ENCODE measurements around the gene DPEP3.
"Not testable (repeated sequence)": the region's sequence is repeated elsewhere in the genome, so short reads cannot be mapped to it uniquely, and the experiment has no call there.

DPEP3 gene

GRCh38 chr16:67943619-67944504 is 36.4 kb downstream of the DPEP3 start, which contains the start of gene LCAT:
Gene LCAT (minus strand): TSS chr16:67944120. CDS start chr16:67944101, 19 bp downstream.
- DNase-seq = no peak

DNA sequence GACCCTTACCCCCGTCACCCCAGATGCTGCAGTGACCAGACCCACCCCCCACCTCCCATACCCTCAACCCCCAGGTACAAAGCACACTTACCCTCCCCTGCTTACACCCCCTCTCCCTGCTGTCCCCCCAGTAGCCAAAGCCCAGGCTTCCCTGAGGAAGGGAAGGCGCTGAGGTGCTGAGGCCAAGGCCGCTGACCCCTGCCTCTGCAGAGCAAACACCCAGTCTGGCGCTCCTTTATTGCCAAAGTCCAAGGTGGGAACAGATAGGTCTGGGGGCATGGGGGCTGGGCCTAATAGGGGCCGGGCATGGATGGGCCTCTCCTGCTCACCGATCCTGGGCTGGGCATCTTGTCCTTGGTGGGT is 37.1 kb downstream of the DPEP3 start:
- DNase-seq = no peak

- no peak for DNase-seq
These were observed 37.6 kb downstream of the DPEP3 start for GRCh38 chr16:67942510-67943255.

GRCh38 chr16:67942200-67942509 is 38.1 kb downstream of the DPEP3 start:
- peak; percentile 57 for DNase-seq

- DNase-seq = no peak
These were observed 38.7 kb downstream of the DPEP3 start for GRCh38 chr16:67941469-67942199.

DNA sequence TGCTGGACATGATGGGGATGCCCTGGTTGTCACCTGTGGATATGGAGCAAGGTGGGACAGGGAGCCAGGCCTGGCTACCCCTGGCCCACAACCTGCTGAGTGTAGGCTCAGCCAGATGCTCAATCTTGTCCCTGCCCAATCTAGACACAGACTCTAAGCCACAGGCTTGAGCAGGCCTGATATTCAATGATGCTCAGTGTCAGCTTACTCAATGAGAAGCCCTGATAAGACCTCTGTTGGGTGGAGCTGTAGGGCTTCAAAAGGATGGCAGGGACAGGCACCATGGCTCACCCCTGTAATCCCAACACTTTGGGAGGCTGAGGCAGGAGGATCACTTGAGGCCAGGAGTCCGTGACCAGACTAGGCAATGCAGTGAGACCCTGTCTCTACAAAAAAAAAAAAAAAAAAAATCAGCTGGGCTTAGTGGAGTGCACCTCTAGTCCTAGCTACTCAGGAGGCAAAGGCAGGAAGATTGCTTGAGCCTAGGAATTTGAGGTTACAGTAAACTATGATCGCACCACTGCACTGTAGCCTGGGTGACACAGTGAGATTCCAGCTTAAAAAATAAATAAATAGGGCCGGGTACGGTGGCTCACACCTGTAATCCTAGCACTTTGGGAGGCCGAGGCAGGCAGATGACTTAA is 39.7 kb downstream of the DPEP3 start:
- DNase-seq = no peak

DNA sequence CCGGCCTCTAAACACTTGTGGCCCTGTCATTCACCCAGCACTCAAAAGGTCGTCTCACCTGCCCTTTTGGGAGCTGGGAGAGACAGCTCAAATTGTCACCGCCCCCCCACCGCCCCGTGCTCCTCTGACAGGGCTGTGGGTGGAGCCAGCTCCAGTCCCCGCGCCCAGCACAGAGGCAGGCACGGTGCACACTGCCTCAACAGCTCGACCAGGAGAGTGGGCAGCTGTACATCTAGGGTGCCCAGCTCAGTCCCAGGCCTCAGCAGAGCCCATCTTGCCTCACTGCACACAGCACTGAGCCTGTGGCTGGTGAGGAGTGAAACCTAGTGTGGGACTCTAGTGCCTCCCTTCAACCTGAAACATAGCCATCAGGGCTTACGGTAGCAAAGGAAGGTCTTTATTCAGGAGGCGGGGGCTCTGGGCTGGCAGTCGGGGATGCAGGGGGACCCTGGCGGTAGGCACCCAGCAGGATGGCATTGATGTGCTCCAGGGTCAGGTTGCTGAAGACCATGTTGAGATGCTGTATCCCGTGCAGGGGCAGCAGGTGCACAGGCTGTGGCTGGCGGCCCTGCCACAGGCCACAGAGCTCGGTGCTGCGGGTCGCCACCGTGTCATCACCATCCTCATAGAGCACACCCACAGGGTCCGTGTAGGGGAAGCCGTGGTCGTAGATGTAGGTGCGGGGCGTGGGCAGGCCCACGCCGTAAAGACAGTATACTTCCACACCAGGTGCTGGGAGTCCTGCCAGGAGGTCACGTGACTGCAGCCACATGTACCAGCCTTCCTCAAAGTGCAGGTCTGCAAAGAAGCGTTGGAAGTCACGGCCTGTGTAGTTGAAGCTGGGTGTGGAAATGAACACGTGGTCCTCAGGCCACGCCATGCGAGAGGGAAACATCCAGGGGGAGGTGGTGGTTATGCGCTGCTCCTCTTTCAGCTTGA is 40.5 kb downstream of the DPEP3 start:
- peak; percentile 25 for DNase-seq

DNA sequence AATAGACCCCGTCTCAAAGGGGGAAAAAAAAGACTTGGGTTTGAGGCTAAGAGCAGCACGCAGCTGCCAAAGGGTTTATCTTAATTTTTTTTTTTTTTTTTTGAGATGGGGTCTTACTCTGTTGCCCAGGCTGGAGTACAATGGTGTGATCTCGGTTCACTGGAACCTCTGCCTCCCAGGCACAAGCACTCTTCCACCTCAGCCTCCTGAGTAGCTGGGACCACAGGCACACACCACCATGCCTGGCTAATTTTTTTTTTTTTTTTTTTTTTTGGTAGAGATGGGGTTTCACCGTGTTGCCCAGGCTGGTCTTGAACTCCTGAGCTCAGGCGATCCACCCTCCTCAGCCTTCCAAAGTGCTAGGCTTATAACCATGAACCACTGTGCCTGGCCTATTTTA is 42.6 kb downstream of the DPEP3 start:
- DNase-seq = not testable (repeated sequence)

- peak; percentile 90 for DNase-seq
These were observed 43.3 kb downstream of the DPEP3 start for GRCh38 chr16:67936880-67937605.

- peak; percentile 72 for DNase-seq
These were observed 44.0 kb downstream of the DPEP3 start, which contains the start of gene PSMB10 for GRCh38 chr16:67936124-67936879. Gene PSMB10 (minus strand): TSS chr16:67936850. CDS start chr16:67936749, 101 bp downstream.

DNA sequence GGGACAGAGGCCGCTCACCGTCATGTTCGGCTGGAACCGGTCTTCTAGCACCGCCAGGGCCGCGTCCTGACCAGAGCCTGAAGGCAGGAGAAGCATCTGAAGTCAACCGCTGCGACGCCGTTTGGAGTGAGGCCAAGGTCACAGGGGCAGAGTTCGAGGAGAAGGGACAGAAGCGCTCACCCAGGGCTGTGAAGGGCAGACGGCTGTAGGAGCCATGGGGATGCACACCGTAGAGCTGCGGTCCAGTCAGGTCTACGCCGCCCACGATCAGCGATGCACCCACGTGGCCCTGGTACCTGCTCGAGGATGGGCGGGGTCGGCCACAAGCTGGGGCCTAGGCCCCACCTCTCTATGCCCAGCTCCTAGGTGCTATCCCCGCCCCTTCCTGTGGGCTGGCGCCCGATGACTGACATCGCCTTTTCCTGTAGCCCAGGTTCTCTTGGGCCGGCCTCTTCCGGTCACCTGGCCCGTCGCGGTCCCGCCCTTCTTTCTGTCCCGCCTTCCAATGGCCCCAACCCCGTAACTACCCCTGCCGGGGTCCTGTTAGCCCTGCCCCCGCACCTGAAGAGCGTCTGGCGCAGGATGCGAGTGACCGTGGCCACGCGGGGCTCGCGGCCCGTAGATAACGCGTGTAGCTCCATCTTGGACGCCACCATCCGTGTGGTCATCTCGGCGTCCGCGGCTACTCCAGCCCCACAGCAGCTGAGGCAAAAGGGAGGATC is 44.7 kb downstream of the DPEP3 start:
- peak; percentile 98 for DNase-seq

DNA sequence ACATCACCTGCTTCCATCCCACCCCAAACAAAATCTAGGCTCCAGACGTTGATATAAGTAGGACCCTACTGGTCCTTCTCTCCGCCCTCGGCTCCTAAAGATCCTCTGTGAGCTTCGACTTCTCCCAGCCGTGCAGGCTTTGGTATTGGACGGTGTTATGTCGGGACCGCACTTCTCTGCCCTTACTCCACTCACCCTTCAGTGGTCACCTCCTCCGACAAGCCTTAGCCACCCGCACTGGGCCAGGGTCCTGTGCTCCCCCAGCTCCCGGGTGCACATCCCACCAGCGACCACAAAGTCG is 45.2 kb downstream of the DPEP3 start:
- DNase-seq = no peak

GRCh38 chr16:67934306-67935100 is 45.8 kb downstream of the DPEP3 start:
- no peak for DNase-seq

DNA sequence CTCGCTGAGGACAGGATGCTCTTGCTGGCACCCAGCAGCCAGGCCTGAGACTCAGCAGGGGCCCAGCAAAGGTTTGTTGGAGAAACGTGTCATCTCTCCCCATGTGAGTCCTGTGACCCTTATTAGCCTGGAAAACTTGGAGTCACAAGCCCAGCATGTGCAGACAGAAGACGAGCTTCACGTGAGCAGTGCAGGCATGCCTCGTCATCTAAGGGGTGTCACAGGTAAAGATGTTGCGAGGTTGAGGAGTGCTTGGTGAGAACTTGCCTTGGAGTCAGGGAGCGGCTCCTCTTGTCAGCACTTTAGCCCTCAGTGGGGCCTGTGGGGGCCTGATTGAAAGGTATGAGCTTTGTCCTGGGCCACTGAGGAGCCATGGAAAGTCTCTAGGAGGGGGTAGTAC is 46.5 kb downstream of the DPEP3 start:
- DNase-seq = no peak

DNA sequence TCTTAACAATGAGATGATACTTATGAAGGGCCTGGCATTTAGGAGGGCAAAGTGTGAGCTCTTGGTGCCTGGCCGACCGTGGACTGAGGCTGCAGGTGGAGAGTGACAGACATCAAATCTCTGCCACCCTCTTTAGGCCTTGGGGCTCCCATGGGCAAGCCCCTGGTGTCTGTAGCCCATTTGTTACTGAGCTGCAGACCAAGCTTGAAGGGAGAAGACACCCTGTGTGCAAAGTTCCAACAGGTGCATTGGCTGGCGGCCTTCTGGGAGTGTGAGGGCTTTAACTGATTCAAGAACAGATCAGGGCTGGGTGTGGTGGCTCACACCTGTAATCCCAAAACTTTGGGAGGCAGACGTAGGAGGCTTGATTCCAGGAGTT is 47.8 kb downstream of the DPEP3 start:
- DNase-seq = no peak

GRCh38 chr16:67931712-67932461 is 48.4 kb downstream of the DPEP3 start, which contains the start of gene CTRL:
Gene CTRL (minus strand): TSS chr16:67931862. CDS start chr16:67931852, 10 bp downstream.
- DNase-seq = no peak

DNA sequence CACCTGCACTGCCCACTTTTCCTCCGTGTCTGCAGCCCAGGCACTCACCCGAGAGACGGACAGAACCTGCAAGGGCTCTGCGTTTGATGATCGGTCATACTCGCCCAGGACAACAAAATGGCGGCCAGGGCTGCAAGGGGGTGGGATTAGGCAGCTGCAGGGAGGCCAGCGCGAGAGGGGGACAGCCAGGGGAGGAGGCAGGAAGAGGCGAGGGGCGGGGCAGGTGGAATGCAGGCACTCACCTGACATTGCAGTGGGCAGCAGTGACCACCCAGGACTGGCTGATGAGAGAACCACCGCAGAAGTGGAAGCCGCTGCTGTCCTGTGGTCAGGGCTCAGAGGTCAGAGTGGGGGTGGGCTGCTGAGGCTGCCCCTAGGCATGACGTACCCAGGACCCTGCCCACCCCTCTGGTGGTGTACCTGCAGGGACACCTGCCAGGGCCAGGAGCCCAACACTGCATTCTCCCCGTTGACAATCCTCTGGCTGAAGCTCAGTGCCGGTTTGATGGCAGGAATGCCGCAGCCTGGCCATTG is 49.6 kb downstream of the DPEP3 start:
- DNase-seq = no peak

- no peak for DNase-seq
These were observed 50.1 kb downstream of the DPEP3 start for GRCh38 chr16:67930191-67930590.
